AG20443 (cell line): ENCODE measurements around the gene TAS1R2.

ENCODE experiments used
- DNase-seq: peaks from one replicate; pipeline ENCODE4 v3.0.0; 2012; ENCODE audit warnings: low spot score, mixed read lengths

The TAS1R2 gene

GRCh38 chr1:18799454-18799853 is 60.0 kb downstream of the TAS1R2 start:
- no peak for DNase-seq

DNA sequence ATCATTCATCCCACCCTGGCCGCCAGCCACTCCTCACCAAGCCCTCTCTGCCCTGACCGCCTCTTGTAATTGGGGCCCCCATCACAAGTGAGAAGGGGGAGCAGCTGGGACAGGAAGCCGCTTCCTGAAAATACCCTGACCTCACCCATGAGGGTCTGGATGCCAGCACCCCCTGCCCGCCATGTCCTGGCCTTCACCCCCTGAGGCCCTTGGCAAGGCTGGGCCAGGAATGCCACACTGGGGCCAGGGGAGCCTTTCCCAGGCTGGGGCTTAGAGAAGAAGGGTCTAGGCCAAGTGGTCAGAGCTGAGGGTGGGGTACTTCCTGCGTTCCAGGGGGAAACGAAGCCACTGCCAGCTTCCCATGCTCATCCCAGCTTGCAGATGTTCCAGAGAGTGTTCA is 60.5 kb downstream of the TAS1R2 start:
- DNase-seq = no peak

DNA sequence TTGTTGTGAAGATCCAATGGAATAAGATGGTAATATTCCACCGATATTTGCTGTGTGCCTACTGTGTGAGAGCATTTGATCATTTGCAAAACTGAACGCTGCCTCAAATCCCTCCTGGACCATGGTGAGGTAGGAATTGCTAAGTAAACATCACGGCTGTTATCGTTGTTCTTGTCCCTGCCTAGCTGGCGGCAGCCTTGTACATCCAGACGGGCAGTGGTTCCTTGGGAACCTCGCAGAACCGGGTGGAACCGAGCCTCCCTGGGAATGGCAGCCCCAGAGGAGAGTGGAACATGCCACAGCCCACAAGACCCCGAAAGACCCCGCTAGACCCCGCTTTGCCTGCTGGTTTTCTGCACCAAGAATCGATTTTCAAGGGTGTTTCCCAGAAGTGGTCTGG is 60.9 kb downstream of the TAS1R2 start:
- no peak for DNase-seq

DNA sequence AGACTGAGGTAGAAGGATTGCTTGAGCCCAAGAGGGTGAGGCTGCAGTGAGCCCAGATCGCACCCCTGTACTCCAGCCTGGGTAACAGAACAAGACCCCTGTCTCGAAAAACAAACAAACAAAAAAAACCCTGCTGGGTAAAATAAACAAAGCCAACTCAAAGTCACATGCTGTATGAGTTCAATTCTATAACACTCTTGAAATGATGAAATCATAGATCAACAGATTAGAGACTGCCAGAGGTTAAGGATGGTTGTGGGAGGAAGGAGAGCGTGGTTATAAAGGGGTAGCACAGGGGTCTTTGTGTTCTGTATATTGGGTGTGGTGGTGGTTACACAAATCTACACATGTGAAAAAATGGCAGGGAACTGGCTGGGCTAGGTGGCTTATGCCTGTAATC is 62.5 kb downstream of the TAS1R2 start:
- DNase-seq = no peak

GRCh38 chr1:18795002-18795689 is 64.3 kb downstream of the TAS1R2 start:
- no peak for DNase-seq

DNA sequence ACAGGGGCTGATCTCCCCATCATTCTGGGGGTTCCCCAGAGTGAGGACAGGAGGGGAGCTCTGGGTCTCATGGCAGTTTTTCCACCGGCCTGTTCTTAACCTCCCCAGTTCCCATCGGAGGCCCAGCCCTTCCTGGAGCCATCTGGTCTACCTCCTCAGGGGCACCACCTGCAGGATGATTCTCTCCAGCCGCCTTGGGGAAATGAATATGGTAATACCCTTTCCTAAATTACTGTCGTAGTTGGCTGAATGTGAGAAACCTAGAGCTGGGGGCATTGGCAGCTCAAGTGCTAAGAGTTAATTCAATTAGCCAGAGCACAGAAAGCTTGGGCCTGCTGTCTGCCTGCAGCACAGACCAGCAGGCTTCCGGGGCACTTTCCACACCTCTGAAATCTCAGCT is 64.9 kb downstream of the TAS1R2 start:
- DNase-seq = no peak

DNA sequence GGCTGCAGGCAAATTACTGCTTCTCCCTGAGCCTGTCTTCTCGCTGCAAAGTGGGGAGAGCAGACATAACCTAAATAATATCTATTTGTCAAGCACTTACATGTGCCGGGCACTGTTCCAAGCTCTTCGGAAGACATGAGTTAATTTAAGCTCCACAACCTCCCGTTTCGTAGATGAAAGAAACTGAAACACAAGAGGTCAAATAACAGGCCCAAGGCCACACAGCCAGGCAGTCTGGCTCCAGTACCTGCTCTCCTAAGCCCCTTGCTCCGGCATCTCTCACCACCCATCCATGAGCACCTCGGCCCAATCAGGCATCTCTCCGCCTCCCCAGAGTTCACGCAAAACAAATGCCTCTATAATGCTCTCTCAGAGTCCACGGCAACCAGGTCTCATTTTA is 65.4 kb downstream of the TAS1R2 start:
- no peak for DNase-seq

GRCh38 chr1:18793164-18793563 is 66.3 kb downstream of the TAS1R2 start:
- no peak for DNase-seq

DNA sequence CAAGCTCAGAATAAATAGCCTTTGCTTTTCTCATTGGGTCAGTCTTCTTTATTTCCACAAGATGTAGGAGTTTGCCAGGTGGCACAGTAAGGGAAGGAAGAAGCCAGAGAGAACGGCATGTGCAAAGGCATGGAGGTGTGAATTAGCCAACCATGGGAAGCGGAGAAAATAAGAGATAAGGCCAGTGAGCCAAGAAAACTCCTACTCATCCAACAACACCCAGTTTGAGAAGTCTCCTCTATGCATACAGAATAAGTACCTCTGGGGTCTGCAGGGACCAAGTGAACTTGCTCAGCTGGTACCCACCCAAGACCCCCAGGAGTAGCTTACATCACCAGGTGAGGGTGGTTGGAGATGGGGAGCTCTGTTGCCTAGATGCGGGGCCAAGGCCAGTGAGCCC is 66.7 kb downstream of the TAS1R2 start:
- no peak for DNase-seq
